Common myeloid progenitor, CD34-positive (primary cell): ENCODE measurements around the gene KRTAP1-3.

Experiments
- CTCF ChIA-PET: fragments of 350-600 bp; sonication (Branson Sonifier 250); formaldehyde crosslinking; loops from one replicate; lab custom pipeline; 2021; ENCODE audit warnings: antibody characterized with exemption; lab: Charles Lee
- POLR2A ChIA-PET: fragments of 350-600 bp; sonication (Branson Sonifier 250); formaldehyde crosslinking; loops from one replicate; lab custom pipeline; 2021; ENCODE audit warnings: antibody characterized with exemption; lab: Charles Lee
- DNase-seq, 3 donors: peaks; one replicate each; pipeline versions ENCODE4 v3.0.0 to v3.0.0-alpha.2; 2013
- H3K27ac ChIP-seq, 2 experiments: 1 replicate in 1 of 2; 2 replicates in 1 of 2; pipeline ENCODE4 v1.7.0; 2013; ENCODE audit warnings: inconsistent platforms in 2 of 2, low read length in 2 of 2, mild to moderate bottlenecking in 2 of 2, low read depth in 1 of 2, moderate library complexity in 1 of 2; ENCODE audit not compliant: severe bottlenecking in 2 of 2, insufficient read depth in 1 of 2, poor library complexity in 1 of 2
- H3K27me3 ChIP-seq, 5 experiments: replicated peaks in 2 of 5; 1 replicate in 3 of 5; 2 replicates in 2 of 5; pipeline versions ENCODE4 v1.6.1 to v1.7.0; 2013; ENCODE audit warnings: low read length in 4 of 5, mild to moderate bottlenecking in 2 of 5, moderate library complexity in 2 of 5, inconsistent platforms in 1 of 5; ENCODE audit not compliant: insufficient read depth in 5 of 5, control insufficient read depth in 4 of 5
- H3K36me3 ChIP-seq, 4 experiments: 1 replicate in 2 of 4; 2 replicates in 2 of 4; pipeline versions ENCODE4 v1.6.1 to v1.7.0; 2013; ENCODE audit warnings: low read length in 3 of 4, control low read depth in 1 of 4, mild to moderate bottlenecking in 1 of 4; ENCODE audit not compliant: control insufficient read depth in 4 of 4, insufficient read depth in 4 of 4
- H3K4me1 ChIP-seq, 4 experiments: 1 replicate in 3 of 4; 2 replicates in 1 of 4; pipeline versions ENCODE4 v1.6.1 to v1.7.1; 2013; ENCODE audit warnings: low read length in 3 of 4, mild to moderate bottlenecking in 3 of 4, control low read depth in 1 of 4, inconsistent platforms in 1 of 4, moderate library complexity in 1 of 4; ENCODE audit not compliant: control insufficient read depth in 4 of 4, insufficient read depth in 4 of 4; ENCODE audit errors: control extremely low read depth in 1 of 4
- H3K4me3 ChIP-seq, 7 experiments: 1 replicate in 4 of 7; 2 replicates in 3 of 7; pipeline versions ENCODE4 v1.5.1 to v1.7.0; 2013; ENCODE audit warnings: mild to moderate bottlenecking in 7 of 7, low read length in 6 of 7, moderate library complexity in 6 of 7, inconsistent platforms in 2 of 7, low read depth in 2 of 7, control low read depth in 1 of 7; ENCODE audit not compliant: insufficient read depth in 4 of 7, control insufficient read depth in 1 of 7; ENCODE audit errors: extremely low read depth in 1 of 7
- H3K9me3 ChIP-seq, 5 experiments: 1 replicate in 4 of 5; 2 replicates in 1 of 5; pipeline versions ENCODE4 v1.6.1 to v1.7.1; 2013; ENCODE audit warnings: low read length in 4 of 5, mild to moderate bottlenecking in 2 of 5, inconsistent platforms in 1 of 5, low read depth in 1 of 5, moderate library complexity in 1 of 5; ENCODE audit not compliant: control insufficient read depth in 4 of 5, insufficient read depth in 2 of 5; ENCODE audit errors: control extremely low read depth in 1 of 5
- WGBS: methylation state at CpG from one replicate; pipeline ENCODE4 v1.1.5; 2013; ENCODE audit not compliant: insufficient coverage; 5-methylcytosine and 5-hydroxymethylcytosine counted together

Gene KRTAP1-3

GRCh38 chr17:40992666-40993065, 42.0 kb downstream of the KRTAP1-3 start:
- Histone ChIP-seq H3K4me3 (no peak overlapping the region), H3K27ac (no peak overlapping the region), H3K27me3 (peaks cover 0 to 9% (median 5%) of the 10 kb centered on the region in 5 experiments), H3K4me1 (no peaks in the 10 kb centered on the region), H3K36me3 (no peaks in the 10 kb centered on the region), H3K9me3 (peaks cover 0 to 1% (median 0%) of the 10 kb centered on the region in 5 experiments)
- CTCF ChIA-PET = no interaction called here
- POLR2A ChIA-PET = no interaction called here
- 100% methylated on average over 1 of the region's 3 CpGs for WGBS
- DNase-seq = no peak

- H3K9me3 ChIP-seq = peaks cover 0 to 1% (median 0%) of the 10 kb centered on the region in 5 experiments
- no peak overlapping the region for H3K27ac ChIP-seq
- H3K27me3 ChIP-seq = peaks cover 0 to 10% (median 4%) of the 10 kb centered on the region in 5 experiments
- no peaks in the 10 kb centered on the region for H3K36me3 ChIP-seq
- H3K4me1 ChIP-seq = no peaks in the 10 kb centered on the region
- DNase-seq = no peak
- CTCF ChIA-PET = no interaction called here
- POLR2A ChIA-PET = no interaction called here
- 95% methylated on average over 8 of the region's 8 CpGs for WGBS
- no peak overlapping the region for H3K4me3 ChIP-seq
Observed at GRCh38 chr17:40986920-40987319, 47.8 kb downstream of the KRTAP1-3 start.

GRCh38 chr17:40984226-40984625, 50.4 kb downstream of the KRTAP1-3 start, which contains the start of gene KRT40:
KRT40 (minus strand) TSS chr17:40984326; CDS start chr17:40984273, 53 bp downstream.
- Histone ChIP-seq H3K27ac (no peak within 1 kb of the TSS), H3K36me3 (no peaks in the 10 kb centered on the region), H3K27me3 (peaks cover 0 to 10% (median 4%) of the 10 kb centered on the region in 5 experiments), H3K9me3 (no peaks in the 10 kb centered on the region), H3K4me1 (no peaks in the 10 kb centered on the region), H3K4me3 (no peak within 1 kb of the TSS)
- DNase-seq = no peak
- CTCF ChIA-PET = no interaction called here
- POLR2A ChIA-PET = interaction anchor here (0.9 kb wide), 1 partner anchor 34 kb away, joined by 3 read pairs; no protein-coding TSS in a partner anchor
- WGBS = no CpG with 5 or more reads among the region's 3 CpGs
